Measurements from ENCODE around the gene C1D. TPM values are rescaled to one million over a fixed set of nuclear protein-coding genes. Genes with fewer than 3 reads are reported as not detected.

Gene C1D
- polyA plus RNA-seq, 3 donors = 14.9 to 58.4 (median 49.7) TPM

DNA sequence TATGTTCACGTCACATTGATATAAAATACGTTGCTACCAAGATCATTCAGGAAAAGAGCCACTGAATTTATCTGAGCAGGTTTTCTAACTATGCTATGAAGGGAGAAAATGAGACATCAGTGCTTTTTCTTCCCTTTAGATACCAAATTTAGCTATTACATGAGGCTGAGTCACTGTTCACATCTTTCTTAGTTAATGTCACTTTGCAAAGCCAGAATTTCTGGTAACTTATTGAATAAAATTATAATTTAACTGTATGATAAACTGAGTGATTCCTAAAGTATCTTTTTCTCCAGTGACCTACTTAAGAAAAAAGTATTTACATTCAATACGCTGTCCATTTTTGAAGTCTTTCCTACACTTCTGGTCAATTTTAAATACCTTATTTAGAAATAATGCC lies 22.7 kb downstream of the C1D start:
- Mint-ChIP-seq H3K9me3 (no peaks in the 10 kb centered on the region), H3K27me3 (ENCODE audit: low read depth in 3 of 3) (peaks cover 0 to 3% (median 0%) of the 10 kb centered on the region in 3 donors), H3K4me1 (no peaks in the 10 kb centered on the region), H3K4me3 (no peak overlapping the region), H3K36me3 (peaks cover 21 to 28% of the 10 kb centered on the region in 2 donors), H3K27ac (no peak overlapping the region)
- no peaks in the 10 kb centered on the region for H4K20me1 ChIP-seq (ENCODE audit: insufficient read depth, low read length)
- no peak overlapping the region for H3K9ac ChIP-seq (ENCODE audit: insufficient read depth, low read length, poor library complexity, severe bottlenecking)
- no peaks in the 10 kb centered on the region for H3K9me3 ChIP-seq (replicated peaks in 1 of 2; ENCODE audit: control insufficient read depth in 1 of 2, insufficient read depth in 1 of 2, low read length in 2 of 2)
- no peaks in the 10 kb centered on the region for H3K79me2 ChIP-seq (ENCODE audit: insufficient read depth, low read length)
- H3K27me3 ChIP-seq (ENCODE audit: control insufficient read depth in 2 of 2, insufficient read depth in 2 of 2, low read length in 2 of 2) = no peaks in the 10 kb centered on the region
- DNase-seq = no peak
- H3K4me1 ChIP-seq (ENCODE audit: control insufficient read depth in 1 of 2, insufficient read depth in 2 of 2, low read length in 2 of 2) = no peaks in the 10 kb centered on the region
- H2AFZ ChIP-seq (ENCODE audit: insufficient read depth, low read depth, low read length, poor library complexity, severe bottlenecking) = no peak overlapping the region
- no peak overlapping the region for H3K4me2 ChIP-seq (replicated peaks; ENCODE audit: extremely low read depth, low read length, poor library complexity, severe bottlenecking)
- no CpG with 5 or more reads among the region's 3 CpGs for WGBS (ENCODE audit: insufficient coverage)
- peaks cover 23 to 39% of the 10 kb centered on the region in 2 donors for H3K36me3 ChIP-seq (replicated peaks in 1 of 2; ENCODE audit: control insufficient read depth in 1 of 2, insufficient read depth in 2 of 2, low read length in 2 of 2)
- intact Hi-C loops (cut with micrococcal nuclease) = no loop called here
- no peak overlapping the region for H3K27ac ChIP-seq (ENCODE audit: low read depth in 1 of 2, low read length in 2 of 2)
- no peak overlapping the region for H3K4me3 ChIP-seq (replicated peaks in 1 of 3; ENCODE audit: low read depth in 2 of 3, low read length in 3 of 3)
- TF ChIP-seq, protein P1, sequence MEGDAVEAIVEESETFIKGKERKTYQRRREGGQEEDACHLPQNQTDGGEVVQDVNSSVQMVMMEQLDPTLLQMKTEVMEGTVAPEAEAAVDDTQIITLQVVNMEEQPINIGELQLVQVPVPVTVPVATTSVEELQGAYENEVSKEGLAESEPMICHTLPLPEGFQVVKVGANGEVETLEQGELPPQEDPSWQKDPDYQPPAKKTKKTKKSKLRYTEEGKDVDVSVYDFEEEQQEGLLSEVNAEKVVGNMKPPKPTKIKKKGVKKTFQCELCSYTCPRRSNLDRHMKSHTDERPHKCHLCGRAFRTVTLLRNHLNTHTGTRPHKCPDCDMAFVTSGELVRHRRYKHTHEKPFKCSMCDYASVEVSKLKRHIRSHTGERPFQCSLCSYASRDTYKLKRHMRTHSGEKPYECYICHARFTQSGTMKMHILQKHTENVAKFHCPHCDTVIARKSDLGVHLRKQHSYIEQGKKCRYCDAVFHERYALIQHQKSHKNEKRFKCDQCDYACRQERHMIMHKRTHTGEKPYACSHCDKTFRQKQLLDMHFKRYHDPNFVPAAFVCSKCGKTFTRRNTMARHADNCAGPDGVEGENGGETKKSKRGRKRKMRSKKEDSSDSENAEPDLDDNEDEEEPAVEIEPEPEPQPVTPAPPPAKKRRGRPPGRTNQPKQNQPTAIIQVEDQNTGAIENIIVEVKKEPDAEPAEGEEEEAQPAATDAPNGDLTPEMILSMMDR (IDR thresholded peaks at IDR 0.05) = no peak

DNA sequence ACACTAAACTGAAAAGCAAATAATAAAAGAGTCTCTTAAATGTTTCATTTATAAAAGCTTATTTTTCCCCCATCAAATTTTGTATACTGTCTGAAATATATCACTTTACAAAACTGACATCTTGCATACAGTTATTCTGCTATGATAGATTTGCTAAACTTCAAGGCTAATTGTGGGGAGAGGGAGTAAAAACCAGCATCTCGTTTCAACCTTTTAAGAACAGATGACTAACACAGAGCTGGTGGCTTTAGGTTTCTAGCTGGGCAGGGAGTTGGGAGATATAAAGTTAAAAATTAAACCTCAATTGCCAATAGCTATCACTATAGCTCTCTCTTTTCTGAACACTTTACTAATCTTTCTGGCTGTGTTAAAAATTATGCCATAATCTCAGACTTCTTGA lies 23.5 kb downstream of the C1D start:
- Histone ChIP-seq H3K4me3 (replicated peaks in 1 of 3; ENCODE audit: low read depth in 2 of 3, low read length in 3 of 3) (no peak overlapping the region), H3K9ac (ENCODE audit: insufficient read depth, low read length, poor library complexity, severe bottlenecking) (no peak overlapping the region), H3K27me3 (ENCODE audit: control insufficient read depth in 2 of 2, insufficient read depth in 2 of 2, low read length in 2 of 2) (no peaks in the 10 kb centered on the region), H3K9me3 (replicated peaks in 1 of 2; ENCODE audit: control insufficient read depth in 1 of 2, insufficient read depth in 1 of 2, low read length in 2 of 2) (no peaks in the 10 kb centered on the region), H3K4me2 (replicated peaks; ENCODE audit: extremely low read depth, low read length, poor library complexity, severe bottlenecking) (no peak overlapping the region), H4K20me1 (ENCODE audit: insufficient read depth, low read length) (no peaks in the 10 kb centered on the region), H3K79me2 (ENCODE audit: insufficient read depth, low read length) (no peaks in the 10 kb centered on the region), H3K4me1 (ENCODE audit: control insufficient read depth in 1 of 2, insufficient read depth in 2 of 2, low read length in 2 of 2) (no peaks in the 10 kb centered on the region), H3K36me3 (replicated peaks in 1 of 2; ENCODE audit: control insufficient read depth in 1 of 2, insufficient read depth in 2 of 2, low read length in 2 of 2) (peaks cover 19 to 32% of the 10 kb centered on the region in 2 donors), H3K27ac (ENCODE audit: low read depth in 1 of 2, low read length in 2 of 2) (no peak overlapping the region), H2AFZ (ENCODE audit: insufficient read depth, low read depth, low read length, poor library complexity, severe bottlenecking) (no peak overlapping the region)
- Mint-ChIP-seq H3K4me3 (no peak overlapping the region), H3K4me1 (no peaks in the 10 kb centered on the region), H3K27me3 (ENCODE audit: low read depth in 3 of 3) (peaks cover 0 to 5% (median 0%) of the 10 kb centered on the region in 3 donors), H3K36me3 (peaks cover 18 to 22% of the 10 kb centered on the region in 2 donors), H3K9me3 (no peaks in the 10 kb centered on the region), H3K27ac (no peak overlapping the region)
- WGBS (ENCODE audit: insufficient coverage) = no CpG with 5 or more reads among the region's 1 CpG
- TF ChIP-seq, protein P1 (IDR thresholded peaks at IDR 0.05) = no peak
- no peak for DNase-seq
- intact Hi-C loops (cut with micrococcal nuclease) = no loop called here

Measured in CD14-positive monocyte (primary cell).